Measurements from ENCODE around the gene NEURL4.

NEURL4 gene

DNA sequence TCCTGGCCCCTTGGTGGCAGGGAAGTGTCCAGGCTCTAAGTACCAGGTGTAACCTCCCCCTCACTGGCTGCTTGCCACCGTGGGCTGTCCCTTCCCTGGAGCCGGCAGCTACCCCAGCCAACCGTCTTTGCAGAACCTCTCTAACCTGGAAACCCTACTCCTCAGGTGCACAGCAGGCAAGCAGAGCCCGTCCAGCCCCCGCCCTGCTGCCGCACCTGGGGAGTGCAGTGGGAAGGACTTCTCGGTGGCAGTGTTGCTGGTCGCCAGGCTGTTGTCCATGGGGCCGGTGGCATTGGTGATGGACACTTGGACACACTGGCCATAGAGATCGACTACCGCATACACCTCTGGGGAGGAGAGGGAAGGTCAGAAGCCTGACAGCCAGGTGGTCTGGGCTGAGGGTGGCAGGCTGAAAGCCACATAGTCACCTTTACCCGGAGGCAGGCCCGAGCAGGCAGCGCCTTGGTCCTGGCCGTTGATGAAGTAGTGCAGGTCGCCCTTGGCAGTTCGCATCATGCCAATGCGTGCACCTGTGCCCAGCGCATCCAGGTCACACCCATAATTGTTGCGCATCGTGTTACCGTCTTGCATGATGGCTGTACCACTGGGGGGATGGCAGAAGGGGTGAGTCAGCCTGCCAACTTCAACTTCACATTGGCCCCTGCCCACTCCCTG lies 6.5 kb downstream of the NEURL4 start:
- H3K36me3 Mint-ChIP-seq, result peaks cover 2% of the 10 kb centered on the region
- H3K9me3 Mint-ChIP-seq (ENCODE audit: low read depth), result no peaks in the 10 kb centered on the region
- H3K27ac Mint-ChIP-seq, result no peak overlapping the region
- no peak overlapping the region for H3K4me3 Mint-ChIP-seq
- peaks cover 7% of the 10 kb centered on the region for H3K4me1 Mint-ChIP-seq (ENCODE audit: low read depth)
- H3K27me3 Mint-ChIP-seq, result no peaks in the 10 kb centered on the region

DNA sequence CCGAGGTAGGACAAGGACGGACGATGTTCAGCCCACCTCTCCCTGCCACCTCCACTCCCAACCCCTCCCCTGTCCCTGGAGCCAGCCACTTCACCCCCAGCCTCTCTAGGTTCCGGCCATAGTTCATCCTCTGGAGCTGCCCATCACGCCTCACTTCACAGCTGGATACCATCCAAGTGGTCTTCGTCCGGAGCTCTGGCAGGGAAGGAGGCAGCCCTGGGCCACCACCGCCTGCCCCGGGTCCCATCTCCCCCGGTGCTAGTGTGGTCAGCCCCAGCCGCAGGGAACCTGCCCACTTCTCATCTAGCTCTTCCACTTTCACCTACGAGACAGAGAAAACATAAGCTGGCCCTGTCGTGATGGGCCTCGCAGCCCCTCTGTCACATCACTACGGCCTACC lies 7.7 kb downstream of the NEURL4 start:
- peaks cover 2% of the 10 kb centered on the region for H3K36me3 Mint-ChIP-seq
- H3K27ac Mint-ChIP-seq, result no peak overlapping the region
- peaks cover 5% of the 10 kb centered on the region for H3K4me1 Mint-ChIP-seq (ENCODE audit: low read depth)
- no peaks in the 10 kb centered on the region for H3K27me3 Mint-ChIP-seq
- no peaks in the 10 kb centered on the region for H3K9me3 Mint-ChIP-seq (ENCODE audit: low read depth)
- no peak overlapping the region for H3K4me3 Mint-ChIP-seq

DNA sequence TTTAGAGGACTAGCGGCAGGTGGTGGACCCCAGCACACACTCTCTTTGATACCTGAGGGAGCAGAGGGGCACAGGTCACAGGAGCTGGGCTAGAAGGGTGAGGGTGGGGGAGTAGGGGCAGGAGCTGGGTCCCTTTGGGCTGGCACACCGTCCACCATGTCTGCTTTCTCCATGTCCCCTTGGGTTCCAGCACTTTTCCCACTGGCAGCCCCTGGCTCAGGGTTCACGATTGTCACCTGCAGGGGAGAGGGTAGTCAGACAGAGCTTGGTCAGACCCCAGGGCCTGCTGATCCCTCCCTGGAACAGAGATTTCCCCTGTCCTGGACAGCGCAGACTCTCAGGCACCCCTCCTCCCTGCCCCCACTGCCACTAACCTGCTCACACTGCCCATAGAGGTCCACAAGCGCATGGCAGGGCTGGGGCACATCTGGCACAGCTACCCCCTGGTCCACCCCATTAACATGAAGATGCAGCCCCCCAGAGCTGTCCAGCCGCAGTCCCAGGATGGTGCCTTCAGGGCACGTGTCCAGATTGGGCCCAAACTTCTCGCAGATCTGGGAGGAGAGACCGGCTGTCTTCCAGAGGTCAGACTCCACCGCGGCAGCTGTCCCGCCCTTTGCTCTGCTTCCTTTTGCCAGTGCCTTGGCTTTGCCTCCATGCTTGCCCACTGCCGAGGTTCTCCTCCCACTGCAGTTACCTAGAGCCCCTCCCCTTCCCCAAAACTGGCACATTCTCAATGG lies 10.8 kb downstream of the NEURL4 start:
- peak overlapping the region; percentile 46 for H3K27ac Mint-ChIP-seq

DNA sequence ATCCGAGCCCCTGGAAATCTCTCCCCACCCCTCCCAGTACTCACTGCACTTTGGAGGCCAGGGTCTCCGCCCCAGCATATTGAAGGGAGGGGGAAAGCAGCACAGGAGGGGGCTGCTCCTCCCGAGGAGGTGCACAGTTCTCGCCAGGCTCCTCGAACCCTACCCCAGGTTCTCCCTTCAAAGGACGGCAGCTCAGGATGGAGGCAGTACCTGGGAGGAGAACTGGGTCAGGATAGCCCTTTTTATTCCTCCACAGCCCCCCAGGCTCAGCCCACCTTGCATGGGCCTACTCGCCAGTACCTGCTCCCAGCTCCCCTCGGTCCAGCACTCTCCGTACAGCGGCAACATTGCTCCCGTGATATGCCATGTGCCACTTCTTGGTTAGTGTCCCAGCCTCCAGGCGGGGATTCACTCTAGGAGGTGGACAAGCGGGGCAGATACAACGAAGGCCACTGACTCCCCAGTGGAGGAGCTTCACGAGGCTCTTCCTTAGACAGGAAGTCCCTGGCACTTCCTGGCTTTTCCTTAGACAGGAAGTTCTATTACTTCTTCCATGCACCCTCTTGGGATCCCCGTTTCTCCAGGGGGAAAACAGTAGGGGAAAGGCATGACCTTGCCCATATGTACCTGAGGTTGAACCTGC lies 11.9 kb downstream of the NEURL4 start:
- peaks cover 27% of the 10 kb centered on the region for H3K4me1 Mint-ChIP-seq (ENCODE audit: low read depth)
- H3K9me3 Mint-ChIP-seq (ENCODE audit: low read depth), result no peaks in the 10 kb centered on the region
- H3K27ac Mint-ChIP-seq, result no peak overlapping the region
- peaks cover 4% of the 10 kb centered on the region for H3K36me3 Mint-ChIP-seq
- H3K4me3 Mint-ChIP-seq, result no peak overlapping the region
- no peaks in the 10 kb centered on the region for H3K27me3 Mint-ChIP-seq

More for the DNA sequence above, 10.8 kb downstream of the NEURL4 start:
- Mint-ChIP-seq H3K36me3 (peaks cover 2% of the 10 kb centered on the region), H3K4me1 (ENCODE audit: low read depth) (peaks cover 17% of the 10 kb centered on the region), H3K4me3 (no peak overlapping the region), H3K9me3 (ENCODE audit: low read depth) (no peaks in the 10 kb centered on the region), H3K27me3 (no peaks in the 10 kb centered on the region)

DNA sequence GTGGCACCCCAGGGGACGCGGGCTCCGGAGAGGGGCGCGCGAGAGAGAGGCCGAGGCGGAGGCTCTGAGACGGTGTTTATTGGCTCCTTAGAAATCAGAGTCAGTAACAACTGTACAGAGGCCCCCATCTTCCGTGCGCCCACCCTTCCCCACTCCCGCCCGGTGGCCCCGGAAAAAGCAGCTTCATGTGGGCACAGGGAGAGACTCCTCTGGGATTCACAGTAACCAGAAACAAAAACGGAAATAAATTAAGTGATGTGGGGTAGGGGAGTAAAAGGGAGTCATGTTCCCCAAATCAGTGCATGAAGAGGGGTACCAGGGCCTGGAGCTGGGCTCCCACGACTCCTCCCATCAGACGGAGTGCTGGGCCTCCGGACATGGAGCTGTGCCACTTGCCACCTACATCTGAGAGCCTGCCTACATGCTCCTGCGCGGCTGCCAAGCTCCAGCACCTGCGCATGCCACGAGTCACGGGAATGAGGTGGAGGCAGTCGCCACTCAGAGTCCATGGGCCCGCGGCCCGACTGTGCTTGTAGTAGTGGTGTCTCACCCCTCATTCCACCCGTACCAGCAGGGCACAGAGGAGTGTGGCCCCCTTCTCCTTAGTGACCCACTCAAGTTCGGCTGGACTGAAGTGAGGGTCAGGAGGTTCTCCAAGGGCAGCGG lies 13.4 kb downstream of the NEURL4 start:
- H3K27me3 Mint-ChIP-seq, result no peaks in the 10 kb centered on the region
- H3K4me3 Mint-ChIP-seq, result peak overlapping the region; percentile 85
- no peaks in the 10 kb centered on the region for H3K9me3 Mint-ChIP-seq (ENCODE audit: low read depth)
- peaks cover 38% of the 10 kb centered on the region for H3K4me1 Mint-ChIP-seq (ENCODE audit: low read depth)
- peaks cover 7% of the 10 kb centered on the region for H3K36me3 Mint-ChIP-seq
- peak overlapping the region; percentile 82 for H3K27ac Mint-ChIP-seq

DNA sequence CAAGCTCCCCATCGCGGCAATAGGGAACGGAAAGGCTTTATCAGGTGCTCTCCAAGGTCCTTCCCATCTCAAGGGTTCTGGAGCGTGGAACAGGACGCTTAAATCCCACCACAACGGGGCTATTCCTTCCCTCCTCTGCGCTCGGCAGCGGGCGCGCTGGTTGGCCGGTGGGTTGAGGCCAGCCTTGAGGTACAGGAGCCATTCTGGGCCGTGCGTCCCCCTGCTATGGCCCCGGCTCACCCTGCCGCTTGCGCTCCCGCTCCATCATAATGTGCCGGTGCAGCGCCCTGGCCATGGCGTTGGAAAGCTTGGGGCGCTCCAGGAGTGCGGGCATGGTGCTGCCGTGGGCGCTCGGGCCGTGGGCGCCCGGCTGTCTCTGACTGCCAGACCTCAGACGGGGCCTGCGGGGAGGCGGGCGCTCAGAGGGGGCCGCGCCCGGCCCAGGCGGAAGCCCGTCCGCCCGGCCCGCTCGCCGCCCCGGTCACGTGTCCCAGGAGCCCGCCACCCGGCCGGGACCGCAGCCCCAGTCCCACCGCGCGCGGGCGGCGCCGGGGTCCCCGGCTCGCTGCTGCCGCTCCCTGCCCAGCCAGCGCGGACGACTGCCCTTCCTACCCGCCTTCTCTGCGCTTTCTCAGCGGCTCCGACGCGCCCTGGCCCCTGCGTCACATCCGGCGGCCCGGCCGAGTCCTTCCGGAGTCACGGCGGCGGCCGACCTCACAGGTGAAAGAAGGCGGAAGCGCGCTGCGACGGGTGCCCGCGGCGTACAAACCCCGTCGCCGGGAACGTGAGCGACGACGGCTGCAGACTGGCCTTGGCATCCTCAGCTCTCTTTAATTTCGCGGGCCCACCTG lies 14.2 kb downstream of the NEURL4 start, which contains the start of gene GPS2:
TSS of gene GPS2 (minus strand) at position 642 of the 851 bp plus-strand sequence. CDS start at position 334, 308 bp downstream.
- peak within 1 kb of the TSS; percentile 92 for H3K27ac Mint-ChIP-seq
- no peaks in the 10 kb centered on the region for H3K9me3 Mint-ChIP-seq (ENCODE audit: low read depth)
- peak within 1 kb of the TSS; percentile 95 for H3K4me3 Mint-ChIP-seq
- H3K4me1 Mint-ChIP-seq (ENCODE audit: low read depth), result peaks cover 45% of the 10 kb centered on the region
- no peaks in the 10 kb centered on the region for H3K27me3 Mint-ChIP-seq
- peaks cover 14% of the 10 kb centered on the region for H3K36me3 Mint-ChIP-seq

DNA sequence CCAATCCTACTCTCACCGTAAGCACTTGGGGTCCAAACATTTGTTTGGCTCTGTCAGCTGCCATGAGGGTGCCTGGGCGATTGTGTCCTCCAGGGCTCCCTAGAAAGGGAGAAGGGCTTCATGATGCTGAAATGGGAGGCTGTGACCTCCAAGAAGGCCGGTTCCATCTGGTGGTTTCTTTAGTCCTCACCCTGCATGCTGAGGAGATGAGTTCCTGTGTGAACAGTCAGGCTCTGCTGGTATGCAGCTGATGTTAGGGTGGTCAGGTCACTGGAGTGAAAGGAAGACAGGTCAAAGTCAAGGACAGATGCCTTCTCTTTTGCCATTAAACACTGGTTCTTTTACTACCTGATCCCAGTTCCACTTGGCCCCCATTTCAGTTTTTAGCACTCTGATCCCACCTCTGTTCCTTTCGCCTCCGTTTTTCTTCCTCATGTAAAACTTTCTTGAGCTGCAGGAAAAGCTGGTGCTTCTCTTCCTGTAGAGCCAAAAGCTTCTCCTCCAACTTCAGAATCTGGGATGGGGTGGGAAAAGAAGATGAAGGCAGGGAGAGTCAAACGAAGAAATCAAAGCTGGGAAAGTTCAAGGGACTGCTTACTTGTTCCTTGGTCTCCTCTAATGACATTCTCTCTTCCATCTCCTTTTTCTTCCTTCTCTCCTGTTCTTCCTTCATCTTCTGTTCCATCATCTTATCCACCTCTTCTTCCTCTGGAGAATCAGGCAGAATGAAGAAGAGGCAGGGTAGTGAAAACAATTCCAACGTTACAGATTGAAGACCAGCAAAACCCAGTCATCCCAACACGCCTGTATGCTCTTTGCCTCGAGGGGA lies 15.0 kb downstream of the NEURL4 start:
- peak overlapping the region; percentile 95 for H3K4me3 Mint-ChIP-seq
- peaks cover 20% of the 10 kb centered on the region for H3K36me3 Mint-ChIP-seq
- peak overlapping the region; percentile 92 for H3K27ac Mint-ChIP-seq
- H3K27me3 Mint-ChIP-seq, result no peaks in the 10 kb centered on the region
- H3K4me1 Mint-ChIP-seq (ENCODE audit: low read depth), result peaks cover 53% of the 10 kb centered on the region
- H3K9me3 Mint-ChIP-seq (ENCODE audit: low read depth), result no peaks in the 10 kb centered on the region

DNA sequence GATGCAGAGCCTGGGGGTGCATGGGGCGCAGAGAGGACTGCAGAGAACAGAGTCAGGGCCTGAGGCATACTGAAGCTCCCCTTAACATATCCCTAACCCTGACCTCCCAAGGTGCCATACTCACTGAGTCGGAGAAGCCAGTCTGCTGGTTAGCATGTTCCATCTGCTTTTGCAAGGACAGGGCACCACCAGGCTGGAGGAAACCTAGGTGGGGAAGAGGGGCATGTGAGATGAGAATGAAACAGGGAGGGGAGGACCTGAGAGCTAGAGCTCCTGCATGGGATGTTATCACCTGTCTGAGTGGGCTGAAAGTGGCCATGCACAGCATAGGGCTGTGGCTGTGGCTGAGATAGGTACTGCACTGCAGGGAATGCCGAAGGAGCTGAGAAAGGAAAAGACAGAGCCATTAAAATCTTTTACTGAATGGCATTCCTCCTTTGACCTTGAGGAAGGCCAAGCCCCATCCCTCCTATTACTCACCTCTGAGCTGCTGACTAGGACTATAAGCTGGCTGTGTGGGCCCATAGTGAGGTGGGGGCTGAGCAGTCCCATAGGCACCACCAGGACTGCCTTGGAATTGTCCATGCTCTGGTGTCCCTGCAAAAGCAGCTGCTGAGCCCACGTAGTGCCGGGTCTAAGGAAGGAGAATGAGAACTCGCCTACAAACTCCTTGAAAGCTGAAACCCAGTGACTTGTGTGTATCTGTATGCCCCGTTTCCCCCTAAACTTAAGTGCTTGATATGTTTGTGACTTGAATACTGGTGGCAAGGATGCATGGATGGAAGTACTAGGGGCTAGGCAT lies 15.8 kb downstream of the NEURL4 start:
- Mint-ChIP-seq H3K36me3 (peaks cover 23% of the 10 kb centered on the region), H3K4me1 (ENCODE audit: low read depth) (peaks cover 57% of the 10 kb centered on the region), H3K27ac (peak overlapping the region; percentile 92), H3K27me3 (no peaks in the 10 kb centered on the region), H3K9me3 (ENCODE audit: low read depth) (no peaks in the 10 kb centered on the region), H3K4me3 (peak overlapping the region; percentile 95)

DNA sequence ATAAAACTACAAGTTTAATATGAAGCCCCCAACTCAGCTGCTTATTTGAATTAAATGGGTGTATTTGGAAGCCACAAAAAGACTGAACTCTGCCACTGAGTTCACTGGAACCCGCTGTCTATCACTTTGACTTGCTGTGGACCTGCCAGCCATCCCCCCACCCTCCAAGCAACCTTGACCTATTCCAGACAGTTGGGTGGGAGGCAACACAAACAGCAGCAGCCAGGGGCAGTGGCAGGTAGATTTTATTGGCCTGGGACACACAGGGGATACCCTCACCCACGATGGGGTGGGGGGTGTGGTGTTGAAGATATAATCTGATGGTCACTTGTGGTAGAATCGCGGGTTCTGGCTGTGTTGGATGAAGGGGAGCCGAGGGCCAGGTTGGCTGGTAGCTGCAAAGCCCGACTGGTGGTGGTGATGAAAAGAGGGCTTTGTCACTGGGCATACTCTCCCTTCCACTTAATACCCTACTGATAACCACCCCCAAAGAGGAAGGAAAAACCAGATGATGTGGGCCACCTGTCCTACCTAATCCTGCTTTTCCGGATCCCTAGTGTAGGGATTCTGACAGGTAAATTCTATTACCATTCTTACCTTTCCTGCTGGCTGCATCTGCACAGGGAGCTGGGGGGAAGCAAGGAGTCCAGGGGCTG lies 16.6 kb downstream of the NEURL4 start:
- Mint-ChIP-seq H3K4me1 (ENCODE audit: low read depth) (peaks cover 57% of the 10 kb centered on the region), H3K27ac (peak overlapping the region; percentile 92), H3K27me3 (no peaks in the 10 kb centered on the region), H3K9me3 (ENCODE audit: low read depth) (no peaks in the 10 kb centered on the region), H3K36me3 (peaks cover 23% of the 10 kb centered on the region), H3K4me3 (peak overlapping the region; percentile 95)

DNA sequence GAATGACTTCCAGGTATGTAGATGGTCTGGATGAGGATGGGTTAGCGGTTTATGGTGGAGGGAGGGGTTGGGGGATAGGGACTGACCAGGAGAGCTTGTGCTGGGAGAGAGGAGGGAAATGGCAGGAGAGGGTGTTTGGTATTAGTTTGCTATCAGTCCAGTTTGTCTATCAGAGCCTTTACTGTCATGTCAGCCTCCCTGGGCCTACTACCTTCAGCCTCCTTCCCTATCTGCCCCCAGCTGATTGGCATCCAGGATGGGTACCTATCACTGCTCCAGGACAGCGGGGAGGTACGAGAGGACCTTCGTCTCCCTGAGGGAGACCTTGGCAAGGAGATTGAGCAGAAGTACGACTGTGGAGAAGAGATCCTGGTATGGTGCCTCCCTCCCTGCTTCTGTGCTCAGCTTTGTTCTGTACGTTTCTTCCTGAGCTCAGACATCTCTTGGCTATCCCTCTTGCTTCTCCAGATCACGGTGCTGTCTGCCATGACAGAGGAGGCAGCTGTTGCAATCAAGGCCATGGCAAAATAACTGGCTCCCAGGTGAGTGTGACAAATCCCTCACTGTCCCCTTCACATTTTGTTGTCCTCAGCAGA lies 17.9 kb downstream of the NEURL4 start:
- H3K4me3 Mint-ChIP-seq, result peak overlapping the region; percentile 94
- no peaks in the 10 kb centered on the region for H3K9me3 Mint-ChIP-seq (ENCODE audit: low read depth)
- H3K27ac Mint-ChIP-seq, result peak overlapping the region; percentile 97
- H3K4me1 Mint-ChIP-seq (ENCODE audit: low read depth), result peaks cover 58% of the 10 kb centered on the region
- H3K27me3 Mint-ChIP-seq, result no peaks in the 10 kb centered on the region
- H3K36me3 Mint-ChIP-seq, result peaks cover 23% of the 10 kb centered on the region

DNA sequence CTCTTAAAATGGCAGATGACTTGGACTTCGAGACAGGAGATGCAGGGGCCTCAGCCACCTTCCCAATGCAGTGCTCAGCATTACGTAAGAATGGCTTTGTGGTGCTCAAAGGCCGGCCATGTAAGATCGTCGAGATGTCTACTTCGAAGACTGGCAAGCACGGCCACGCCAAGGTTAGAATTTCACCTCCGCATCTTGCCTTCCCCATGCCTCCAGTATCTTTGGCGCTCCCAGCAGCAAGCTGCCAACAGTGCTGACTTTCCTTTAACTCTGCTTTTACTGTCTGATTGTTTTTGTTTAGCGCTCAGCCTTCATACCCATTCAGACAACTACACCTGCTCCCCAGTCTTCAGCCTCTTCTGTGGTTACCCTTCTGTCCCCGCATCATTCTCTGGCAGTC lies 19.5 kb downstream of the NEURL4 start:
- H3K27ac Mint-ChIP-seq, result peak overlapping the region; percentile 97
- H3K9me3 Mint-ChIP-seq (ENCODE audit: low read depth), result no peaks in the 10 kb centered on the region
- H3K27me3 Mint-ChIP-seq, result no peaks in the 10 kb centered on the region
- peaks cover 57% of the 10 kb centered on the region for H3K4me1 Mint-ChIP-seq (ENCODE audit: low read depth)
- H3K4me3 Mint-ChIP-seq, result peak overlapping the region; percentile 94
- peaks cover 23% of the 10 kb centered on the region for H3K36me3 Mint-ChIP-seq

Measured in activated naive CD8-positive, alpha-beta T cell (primary cell).